CD4-positive, alpha-beta T cell treated with Interleukin-1 beta for 1 hour (primary cell): Measurements from ENCODE around the gene UBASH3A.
A peak's percentile ranks its signal among the peaks of the same experiment; 100 is the strongest.

ENCODE experiments used
- DNase-seq, 2 donors: peaks; one replicate each; pipeline ENCODE4 v3.0.0-alpha.2; 2020 to 2022

Gene UBASH3A

DNA sequence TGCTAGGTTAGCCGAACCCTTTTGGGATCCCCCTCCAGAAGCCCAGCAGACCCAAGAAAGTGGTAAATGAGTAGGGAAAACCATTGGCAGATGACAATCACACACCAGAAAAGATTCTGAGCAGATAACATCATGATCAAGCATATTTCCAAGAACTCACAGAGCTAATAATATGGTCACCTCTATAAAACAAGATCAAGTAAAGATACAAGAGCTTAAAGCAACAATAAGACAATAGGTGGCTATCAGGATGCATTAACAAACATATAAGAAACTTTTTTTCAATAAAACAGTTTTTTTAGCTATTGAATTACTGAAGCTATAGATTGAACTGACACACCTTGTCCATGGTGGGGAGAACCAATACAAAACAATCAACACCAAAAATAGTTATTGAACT, 29.0 kb downstream of the UBASH3A start:
- no peak for DNase-seq

DNA sequence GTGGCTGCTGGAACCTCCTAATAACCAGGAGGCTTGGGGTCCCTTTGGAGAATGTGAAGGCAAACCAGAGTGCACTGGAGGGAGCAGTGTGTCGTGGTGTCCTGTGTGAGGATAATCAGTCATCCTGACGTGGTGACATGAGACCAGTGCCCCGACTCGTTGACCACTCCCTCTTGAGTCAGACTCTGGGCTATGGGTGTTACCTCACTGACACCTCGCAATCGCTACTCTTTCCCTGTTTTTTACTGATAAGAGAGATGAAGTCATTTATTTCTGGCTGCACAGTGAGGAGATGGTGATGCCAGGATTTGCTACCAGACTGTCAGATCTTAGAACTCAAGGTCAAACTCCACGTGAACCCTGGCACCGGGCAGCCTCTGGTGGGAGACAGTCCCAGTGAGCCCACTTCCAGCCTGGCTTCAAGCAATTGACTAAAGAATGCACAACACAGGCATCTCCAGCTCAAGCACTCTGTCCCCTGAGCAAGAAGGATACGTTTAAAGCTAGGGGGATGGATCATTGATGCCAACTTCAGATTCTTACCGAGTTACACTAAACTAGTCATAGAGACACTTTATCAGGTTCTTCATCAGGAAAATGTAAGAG, 30.3 kb downstream of the UBASH3A start:
- DNase-seq, result no peak

DNA sequence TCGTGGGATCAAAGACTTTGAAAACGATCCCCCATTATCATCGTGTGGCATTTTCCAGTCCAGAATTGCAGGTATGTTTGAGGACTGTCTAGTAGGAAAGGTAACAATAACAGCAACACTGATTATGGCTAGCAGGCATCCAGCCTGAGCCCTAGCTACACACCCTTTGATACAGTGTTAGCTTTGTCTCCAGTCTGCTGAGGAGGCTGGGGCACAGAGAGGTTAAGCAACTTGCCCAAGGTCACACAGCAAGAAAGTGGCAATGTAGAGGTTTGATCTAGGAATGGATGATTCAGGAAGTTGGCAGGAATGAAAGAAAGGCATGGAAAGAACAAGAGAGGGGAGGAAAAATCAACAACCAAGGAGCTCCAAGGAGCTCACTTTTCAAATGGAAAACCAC, 31.2 kb downstream of the UBASH3A start:
- no peak for DNase-seq

GRCh38 chr21:42435401-42435800, 31.7 kb downstream of the UBASH3A start:
- DNase-seq, result no peak

DNA sequence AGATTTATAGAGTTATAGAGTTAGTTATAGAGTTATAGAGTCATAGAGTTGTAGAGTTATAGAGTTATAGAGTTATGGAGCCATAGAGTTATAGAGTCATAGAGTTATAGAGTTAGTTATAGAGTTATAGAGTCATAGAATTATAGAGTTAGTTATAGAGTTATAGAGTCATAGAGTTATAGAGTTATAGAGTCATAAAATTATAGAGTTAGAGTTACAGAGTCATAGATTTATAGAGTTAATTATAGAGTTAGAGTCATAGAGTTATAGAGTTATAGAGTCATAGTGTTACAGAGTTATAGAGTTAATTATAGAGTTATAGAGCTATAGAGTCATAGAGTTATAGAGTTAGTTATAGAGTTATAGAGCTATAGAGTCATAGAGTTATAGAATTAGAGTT, 32.1 kb downstream of the UBASH3A start:
- no peak for DNase-seq

DNA sequence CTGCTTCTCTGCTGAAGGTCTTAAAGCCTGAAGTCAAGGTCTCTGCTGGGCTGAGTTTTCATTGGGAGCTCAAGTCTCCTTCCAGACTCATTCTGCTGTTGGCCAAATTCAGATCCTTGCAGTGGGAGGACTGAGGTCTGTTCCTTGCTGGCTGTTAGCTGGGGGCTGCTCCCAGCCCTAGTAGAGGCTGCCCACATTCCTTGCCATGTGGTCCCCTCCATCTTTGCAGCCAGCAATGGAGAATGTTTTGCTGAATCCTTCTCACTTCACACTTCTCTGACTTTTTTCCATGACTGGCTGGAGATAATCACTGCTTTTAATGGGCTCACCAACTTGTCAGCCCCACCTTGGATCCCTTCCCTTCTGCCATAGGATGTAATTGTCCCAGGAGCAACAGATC, 33.2 kb downstream of the UBASH3A start:
- no peak for DNase-seq

- no peak for DNase-seq
Observed at GRCh38 chr21:42437786-42438185, 34.1 kb downstream of the UBASH3A start.

GRCh38 chr21:42438316-42439205, 34.9 kb downstream of the UBASH3A start:
- no peak for DNase-seq

DNA sequence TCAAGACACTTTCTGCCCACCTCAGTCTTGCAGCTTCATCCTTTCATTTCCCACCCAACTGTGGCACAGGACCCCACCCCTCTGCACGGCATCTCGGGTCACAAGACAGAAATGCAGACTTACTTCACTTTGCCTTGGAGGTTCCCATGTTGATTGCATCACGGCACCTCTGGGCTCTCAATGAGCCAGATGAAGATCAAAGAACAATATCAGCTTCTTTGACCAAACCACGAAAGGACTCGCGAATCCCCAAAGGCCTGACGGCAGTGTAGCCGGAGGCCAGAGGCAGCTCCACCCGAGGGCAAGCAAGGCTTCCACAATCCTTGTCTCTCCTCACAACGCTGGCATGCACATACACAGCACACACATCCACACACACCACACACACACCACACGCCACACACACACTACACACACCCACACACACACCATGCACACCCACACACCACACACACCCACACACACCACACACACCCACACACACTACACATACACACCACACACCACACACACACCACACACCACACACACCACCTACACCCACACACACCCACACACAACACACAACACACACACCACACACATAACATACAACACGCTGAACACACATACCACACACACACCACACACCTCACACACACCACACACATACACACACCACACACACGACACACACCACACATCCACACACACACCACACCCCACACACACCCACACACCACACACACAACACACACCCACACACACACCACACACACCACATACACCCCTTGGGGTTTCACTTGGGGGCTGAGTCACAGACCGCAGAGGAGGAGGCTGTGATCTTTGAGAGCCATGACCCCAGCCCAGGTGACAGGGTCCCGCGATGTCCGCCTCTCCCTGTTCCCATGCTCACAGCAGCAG, 35.8 kb downstream of the UBASH3A start:
- peak; percentile 29 to 37 for DNase-seq

DNA sequence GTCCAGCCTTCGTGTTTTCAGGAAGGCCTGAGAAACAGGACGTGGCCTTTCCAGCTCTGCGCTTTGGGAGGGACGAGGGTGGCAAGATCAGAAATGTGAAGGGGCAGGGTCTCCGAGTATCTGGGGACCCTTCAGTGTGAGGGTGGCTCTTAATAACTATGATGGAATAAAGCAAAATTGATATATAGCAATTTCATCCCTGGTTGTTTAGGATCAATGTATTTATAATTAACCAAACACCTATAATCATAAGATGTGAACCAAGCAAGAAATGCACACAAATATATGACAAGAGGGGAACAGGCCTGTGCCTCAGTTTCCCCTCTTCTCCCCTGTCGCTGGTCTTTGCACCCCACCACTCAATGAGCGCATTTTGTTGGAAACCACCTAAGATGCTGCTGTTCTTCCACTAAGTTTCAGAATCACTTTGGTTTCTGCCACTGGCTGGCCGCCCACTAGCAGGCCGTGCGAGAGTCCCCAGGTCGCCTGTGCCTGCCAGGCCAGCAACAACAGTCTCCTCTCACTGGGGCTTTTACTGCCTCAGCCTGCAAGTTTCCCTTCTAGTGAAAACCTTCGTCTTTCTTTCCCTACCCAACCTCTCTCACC, 36.6 kb downstream of the UBASH3A start:
- DNase-seq, result no peak

DNA sequence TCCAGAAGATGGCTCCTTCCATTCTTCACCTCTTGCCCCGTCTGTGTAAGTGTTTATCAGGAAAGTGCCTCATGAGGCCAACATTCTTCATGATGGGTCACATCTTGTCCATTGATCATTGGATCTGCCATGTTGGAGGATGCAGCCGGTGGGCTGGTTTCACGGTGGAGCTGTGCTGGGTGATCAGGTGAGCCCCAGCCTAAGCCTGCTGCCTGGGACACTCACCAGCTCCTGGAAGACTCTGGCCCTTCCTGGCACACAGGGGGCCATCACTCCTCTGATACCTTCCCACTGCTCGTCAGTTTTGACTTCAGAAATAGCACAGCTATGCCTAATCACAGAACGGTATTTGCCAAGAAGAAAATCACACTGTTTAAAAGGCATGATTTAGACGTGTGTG, 38.3 kb downstream of the UBASH3A start:
- no peak for DNase-seq

DNA sequence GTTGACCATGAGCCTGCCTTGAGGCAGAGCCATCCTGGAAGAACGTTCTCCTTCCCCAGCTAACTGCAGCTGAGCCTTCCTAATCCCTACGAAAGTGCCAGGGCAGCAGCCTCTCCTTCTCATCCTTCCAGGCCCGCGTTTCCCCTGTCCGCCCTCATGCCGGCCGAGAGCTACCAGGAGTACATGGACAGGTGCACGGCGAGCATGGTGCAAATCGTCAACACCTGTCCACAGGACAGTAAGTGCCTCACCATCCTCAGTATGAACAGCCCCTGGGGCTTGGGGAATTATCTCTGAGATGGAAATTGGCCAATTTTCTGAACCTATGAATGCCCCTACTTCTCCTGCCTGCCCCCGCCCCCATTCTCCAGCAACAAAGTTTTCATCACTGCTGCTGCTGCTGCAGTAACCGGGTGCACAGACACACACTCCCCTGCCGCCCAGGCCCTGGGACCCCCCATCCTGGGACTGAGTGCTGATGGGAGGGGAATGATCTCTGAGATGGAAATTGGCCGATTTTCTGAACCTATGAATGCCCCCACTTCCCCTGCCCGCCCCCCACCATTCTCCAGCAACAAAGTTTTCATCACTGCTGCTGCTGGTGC, 39.6 kb downstream of the UBASH3A start:
- no peak for DNase-seq

GRCh38 chr21:42443876-42444744, 40.4 kb downstream of the UBASH3A start:
- DNase-seq, result no peak

DNA sequence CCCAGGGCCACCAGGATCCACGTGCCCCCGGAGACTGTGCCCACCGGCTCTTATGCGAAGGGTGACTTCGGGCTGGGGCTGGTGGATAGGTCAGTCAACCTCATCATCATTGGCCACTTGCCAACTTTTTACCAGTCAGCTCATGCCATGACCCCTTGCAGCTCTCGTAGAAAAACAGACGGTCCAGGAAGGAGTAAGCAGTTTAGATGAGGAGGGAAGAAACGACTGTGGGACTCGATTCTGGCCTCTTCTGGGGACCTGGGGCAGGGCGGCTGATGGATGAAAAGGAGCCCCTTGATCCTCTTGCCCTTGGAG, 41.0 kb downstream of the UBASH3A start:
- DNase-seq, result no peak

DNA sequence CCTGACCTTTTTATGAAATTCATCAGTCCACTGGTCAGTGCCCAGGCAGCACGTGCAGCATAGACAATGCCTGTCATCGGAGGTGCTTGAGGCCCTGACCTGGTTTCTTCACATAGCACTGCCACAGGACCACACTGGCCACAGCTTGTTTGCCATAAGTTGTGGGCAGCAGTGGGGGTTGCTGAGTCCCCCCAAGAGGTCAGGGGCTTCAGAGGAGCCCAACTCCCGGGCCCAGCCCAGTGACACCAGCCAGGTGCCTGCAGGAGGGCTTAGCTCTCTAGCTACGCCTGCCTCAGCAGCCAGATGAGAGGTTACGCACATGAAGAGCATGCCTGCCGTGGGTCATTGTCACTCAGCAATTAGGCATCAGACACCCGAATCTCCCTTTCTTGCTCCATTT, 41.6 kb downstream of the UBASH3A start:
- no peak for DNase-seq

DNA sequence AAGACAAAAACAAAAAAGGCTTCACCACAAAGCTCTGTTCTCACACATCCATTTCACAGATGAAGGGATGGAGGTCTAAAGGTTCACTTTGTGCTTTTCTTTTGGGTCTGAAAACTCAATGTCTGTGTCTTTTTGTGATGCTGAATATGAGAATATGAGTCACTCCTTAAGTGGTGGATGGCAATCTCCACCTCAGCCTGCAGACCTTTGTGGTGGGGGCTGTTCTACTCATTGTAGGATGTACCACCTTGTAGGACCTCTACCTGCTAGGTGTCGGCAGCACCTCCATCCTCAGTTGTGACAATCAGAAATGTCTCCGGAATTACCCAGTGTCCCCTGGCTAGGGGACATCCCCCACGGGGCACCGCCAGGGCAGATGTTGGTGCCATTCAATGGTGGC, 42.8 kb downstream of the UBASH3A start:
- no peak for DNase-seq

- DNase-seq, result no peak
Observed at GRCh38 chr21:42447182-42447581, 43.5 kb downstream of the UBASH3A start.

- DNase-seq, result no peak
Observed at GRCh38 chr21:42447732-42448131, 44.0 kb downstream of the UBASH3A start.

GRCh38 chr21:42448686-42449085, 45.0 kb downstream of the UBASH3A start:
- DNase-seq, result no peak

DNA sequence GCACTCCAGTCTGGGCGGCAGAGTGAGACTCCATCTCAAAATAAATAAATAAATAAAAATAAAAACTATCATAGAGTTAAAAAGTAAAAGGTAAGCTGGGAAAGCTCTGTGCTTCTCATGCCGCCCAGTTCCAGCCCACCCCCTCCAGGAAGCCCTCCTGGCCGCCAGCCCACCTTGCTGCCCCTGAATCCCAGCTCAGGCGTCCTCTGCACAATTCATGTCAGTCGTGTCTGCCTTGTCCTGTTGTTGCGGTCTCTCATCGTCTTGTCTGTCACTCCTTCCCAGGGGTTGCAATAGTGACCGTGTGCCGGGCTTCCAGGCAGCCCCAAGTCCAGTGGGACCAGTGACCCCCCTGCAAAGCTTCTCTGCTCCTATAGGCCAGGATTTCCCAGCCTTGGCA, 48.2 kb downstream of the UBASH3A start:
- no peak for DNase-seq

DNA sequence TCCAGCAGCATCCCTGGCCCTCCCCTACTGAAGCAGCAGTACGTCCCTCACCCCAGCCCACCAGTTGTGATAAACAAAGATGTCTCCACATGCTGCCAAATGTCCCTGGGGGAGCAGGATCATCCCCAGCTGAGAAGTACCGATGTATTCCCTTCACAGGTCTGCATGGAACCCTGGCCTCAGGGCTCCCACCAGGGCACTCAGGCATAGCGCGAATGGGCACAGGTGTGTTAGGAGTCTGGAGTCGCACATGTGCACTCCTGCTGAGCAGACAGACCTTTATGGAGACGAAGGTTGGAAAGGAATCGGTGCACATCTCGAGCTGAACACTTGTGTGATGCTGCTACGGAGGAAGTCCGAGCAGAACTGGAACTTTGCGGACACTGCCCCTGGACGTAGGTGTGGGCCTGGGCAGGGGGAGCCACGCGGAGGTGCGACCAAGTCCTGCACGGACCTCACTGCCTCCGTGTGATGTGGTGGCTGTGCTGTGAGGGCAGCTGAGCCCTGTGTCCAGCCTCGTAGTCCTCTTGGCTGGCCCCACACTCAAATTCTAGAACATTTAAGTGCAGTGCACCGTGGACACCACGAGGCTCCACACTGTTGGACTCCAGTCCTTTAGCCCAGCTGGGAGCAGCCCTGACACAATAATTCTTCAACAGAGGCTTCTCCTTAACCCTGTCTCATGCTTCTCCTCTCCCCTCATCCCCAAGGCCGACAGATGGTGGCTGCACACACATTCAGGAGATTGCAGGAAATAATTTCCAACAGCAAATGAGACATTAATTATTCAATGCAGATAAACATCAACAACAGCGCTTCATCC, 48.9 kb downstream of the UBASH3A start:
- no peak for DNase-seq
